HCT116 (cell line): ENCODE measurements around the gene URAD. TPM values are rescaled to one million over a fixed set of nuclear protein-coding genes. Genes with fewer than 3 reads are reported as not detected.
"Not testable (repeated sequence)": the region's sequence is repeated elsewhere in the genome, so short reads cannot be mapped to it uniquely, and the experiment has no call there.

Experiments used
- ATAC-seq: fragments of 200-7000 bp; cut with Tn5 transposase; 2 replicates; pipeline ENCODE4 v1.9.1; 2020; ENCODE audit warnings: mild to moderate bottlenecking, moderate library complexity
- BruUV-seq: library from RNA; stranded (reverse); fragments of 400-500 nt; replicated peaks from 2 replicates; lab custom pipeline; 2021; lab: Mats Ljungman, UMichigan
- CTCF ChIA-PET: fragments of 300-600 bp; sonication (Branson Sonifier 250); formaldehyde crosslinking; loops from one replicate; lab custom pipeline; 2021; ENCODE audit warnings: antibody characterized with exemption; lab: Charles Lee
- POLR2A ChIA-PET: fragments of 300-600, 350-600 bp; sonication (Branson Sonifier 250); formaldehyde crosslinking; loops from one replicate; lab custom pipeline; 2021; ENCODE audit warnings: antibody characterized with exemption; lab: Charles Lee
- RAD21 ChIA-PET, 2 experiments: fragments of 300-600 bp; sonication (Branson Sonifier 250); formaldehyde crosslinking; loops; one replicate each; lab custom pipeline; 2023; ENCODE audit warnings: low total read pairs in 2 of 2; ENCODE audit not compliant: uncharacterized antibody in 2 of 2, unreplicated experiment in 2 of 2, low non-redundant PET in 1 of 2; lab: Charles Lee
- DNase-seq: peaks from one replicate; pipeline ENCODE4 v3.0.0-alpha.2; 2010; ENCODE audit warnings: low read depth, low spot score
- H2AFZ ChIP-seq: fragments of 200-600 bp; shearing (Covaris generic), sonication (generic); 2 replicates; pipeline ENCODE4 v1.6.1; 2017; ENCODE audit warnings: low read depth, mixed run types, mixed read lengths, antibody characterized with exemption, low read length; ENCODE audit not compliant: poor library complexity, severe bottlenecking
- H3K27ac ChIP-seq: 2 replicates; pipeline ENCODE4 v1.5.1; 2012; ENCODE audit warnings: low read depth, low read length
- H3K27me3 ChIP-seq: fragments of 200-600 bp; sonication (generic); 2 replicates; pipeline ENCODE4 v1.6.1; 2016; ENCODE audit warnings: mixed run types, low read length, mixed read lengths; ENCODE audit not compliant: insufficient read depth
- H3K36me3 ChIP-seq, 2 experiments: fragments of 200-500 bp in 1 of 2; fragments of 200-600 bp in 1 of 2; sonication (Bioruptor generic) in 1 of 2; sonication (generic) in 1 of 2; 2 replicates each; pipeline versions ENCODE4 v1.5.1 to v1.6.1; 2014 to 2016; ENCODE audit warnings: low read length in 2 of 2, inconsistent platforms in 1 of 2, mixed read lengths in 1 of 2, mixed run types in 1 of 2; ENCODE audit not compliant: insufficient read depth in 2 of 2, control insufficient read depth in 1 of 2
- H3K4me1 ChIP-seq, 2 experiments: fragments of 200-600 bp in 1 of 2; sonication (generic) in 1 of 2; 2 replicates each; pipeline versions ENCODE4 v1.5.1 to v1.6.1; 2012 to 2017; ENCODE audit warnings: low read length in 2 of 2, inconsistent platforms in 1 of 2, mild to moderate bottlenecking in 1 of 2, mixed read lengths in 1 of 2, mixed run types in 1 of 2, moderate library complexity in 1 of 2; ENCODE audit not compliant: insufficient read depth in 2 of 2, control insufficient read depth in 1 of 2
- H3K4me2 ChIP-seq: fragments of 200-600 bp; sonication (generic); 2 replicates; pipeline ENCODE4 v1.6.1; 2017; ENCODE audit warnings: mixed run types, low read length, mixed read lengths
- H3K4me3 ChIP-seq, 2 experiments: fragments of 200-600 bp in 1 of 2; sonication (generic) in 1 of 2; replicated peaks in 1 of 2; 2 replicates each; pipeline ENCODE4 v1.5.1; 2011 to 2016; ENCODE audit warnings: low read length in 2 of 2, control low read depth in 1 of 2, low read depth in 1 of 2, mild to moderate bottlenecking in 1 of 2, mixed read lengths in 1 of 2, mixed run types in 1 of 2
- H3K79me2 ChIP-seq: fragments of 200-600 bp; sonication (generic); 2 replicates; pipeline ENCODE4 v1.6.1; 2017; ENCODE audit warnings: mild to moderate bottlenecking, mixed run types, low read length, moderate library complexity, mixed read lengths; ENCODE audit not compliant: insufficient read depth
- H3K9ac ChIP-seq: fragments of 200-600 bp; sonication (generic); 2 replicates; pipeline ENCODE4 v1.6.1; 2016; ENCODE audit warnings: low read length, mixed read lengths
- H3K9me2 ChIP-seq: fragments of 200-600 bp; sonication (generic), shearing (Covaris generic); 2 replicates; pipeline ENCODE4 v1.6.1; 2017; ENCODE audit warnings: mixed run types, mild to moderate bottlenecking, moderate library complexity; ENCODE audit not compliant: insufficient read depth
- H3K9me3 ChIP-seq, 2 experiments: fragments of 200-500 bp in 1 of 2; fragments of 200-600 bp in 1 of 2; sonication (Bioruptor generic) in 1 of 2; sonication (generic) in 1 of 2; 2 replicates each; pipeline ENCODE4 v1.6.1; 2014 to 2017; ENCODE audit warnings: low read length in 2 of 2, mixed read lengths in 2 of 2, inconsistent platforms in 1 of 2, low read depth in 1 of 2, mild to moderate bottlenecking in 1 of 2, mixed run types in 1 of 2, moderate library complexity in 1 of 2; ENCODE audit not compliant: control insufficient read depth in 1 of 2, insufficient read depth in 1 of 2
- H4K20me1 ChIP-seq: fragments of 200-600 bp; sonication (generic), shearing (Covaris generic); 2 replicates; pipeline ENCODE4 v1.6.1; 2017; ENCODE audit warnings: mixed run types, mild to moderate bottlenecking, moderate library complexity; ENCODE audit not compliant: insufficient read depth
- CBX3 ChIP-seq: IDR thresholded peaks from 2 replicates; pipeline ENCODE4 v1.6.1; 2012; ENCODE audit warnings: low read depth
- EGR1 ChIP-seq: IDR thresholded peaks from 2 replicates; pipeline ENCODE4 v1.6.1; 2012; ENCODE audit warnings: low read depth
- ELF1 ChIP-seq: IDR thresholded peaks from 2 replicates; pipeline ENCODE4 v1.6.1; 2012; ENCODE audit warnings: low read depth, borderline replicate concordance
- EZH2 ChIP-seq: fragments of 200-600 bp; sonication (generic); IDR thresholded peaks from 2 replicates; pipeline ENCODE4 v1.6.1; 2017; ENCODE audit warnings: antibody characterized with exemption, mixed run types
- FOSL1 ChIP-seq: IDR thresholded peaks from 2 replicates; pipeline ENCODE4 v1.6.1; 2012; ENCODE audit warnings: low read depth
- JUND ChIP-seq: IDR thresholded peaks from 2 replicates; pipeline ENCODE4 v1.6.1; 2012
- POLR2A ChIP-seq: IDR thresholded peaks from 2 replicates; pipeline ENCODE4 v1.7.0; 2011; ENCODE audit warnings: borderline replicate concordance; ENCODE audit not compliant: insufficient read depth, insufficient read length; ENCODE audit errors: extremely low read depth
- POLR2AphosphoS5 ChIP-seq: IDR thresholded peaks from 2 replicates; pipeline ENCODE4 v1.6.1; 2011; ENCODE audit warnings: mild to moderate bottlenecking, low read depth, low read length, moderate library complexity
- RAD21 ChIP-seq: IDR thresholded peaks from 2 replicates; pipeline ENCODE4 v1.6.1; 2012; ENCODE audit warnings: low read depth, mild to moderate bottlenecking
- SIN3A ChIP-seq: IDR thresholded peaks from 2 replicates; pipeline ENCODE4 v1.6.1; 2012; ENCODE audit warnings: low read depth
- SP1 ChIP-seq: IDR thresholded peaks from 2 replicates; pipeline ENCODE4 v1.6.1; 2012; ENCODE audit warnings: low read depth
- TCF7L2 ChIP-seq: IDR thresholded peaks from 2 replicates; pipeline ENCODE4 v1.7.0; 2011; ENCODE audit warnings: borderline replicate concordance, inconsistent platforms; ENCODE audit not compliant: insufficient read depth, insufficient read length; ENCODE audit errors: extremely low read depth
- ZBTB33 ChIP-seq: IDR thresholded peaks from 2 replicates; pipeline ENCODE4 v1.6.1; 2011; ENCODE audit warnings: mild to moderate bottlenecking, low read length, moderate library complexity; ENCODE audit not compliant: insufficient replicate concordance; ENCODE audit errors: extremely low read depth
- ZFX ChIP-seq: fragments of 450-650 bp; IDR thresholded peaks from 2 replicates; pipeline ENCODE4 v1.6.1; 2017
- intact Hi-C: fragments of 100-400 bp; cut with micrococcal nuclease; formaldehyde crosslinking; loops from 2 replicates; pipeline ENCODE4 v1.10.0; 2022
- total RNA-seq: library from RNA; stranded (reverse); gene quantifications from one replicate; pipeline ENCODE4 v1.2.1, GENCODE V29; 2021; ENCODE audit not compliant: unreplicated experiment
- TF ChIP-seq, protein P1 (sequence below): IDR thresholded peaks from 2 replicates; pipeline ENCODE4 v1.6.1; 2012; ENCODE audit warnings: low read depth

The URAD gene
- total RNA-seq, 1 experiment from 2014 or later = not detected

DNA sequence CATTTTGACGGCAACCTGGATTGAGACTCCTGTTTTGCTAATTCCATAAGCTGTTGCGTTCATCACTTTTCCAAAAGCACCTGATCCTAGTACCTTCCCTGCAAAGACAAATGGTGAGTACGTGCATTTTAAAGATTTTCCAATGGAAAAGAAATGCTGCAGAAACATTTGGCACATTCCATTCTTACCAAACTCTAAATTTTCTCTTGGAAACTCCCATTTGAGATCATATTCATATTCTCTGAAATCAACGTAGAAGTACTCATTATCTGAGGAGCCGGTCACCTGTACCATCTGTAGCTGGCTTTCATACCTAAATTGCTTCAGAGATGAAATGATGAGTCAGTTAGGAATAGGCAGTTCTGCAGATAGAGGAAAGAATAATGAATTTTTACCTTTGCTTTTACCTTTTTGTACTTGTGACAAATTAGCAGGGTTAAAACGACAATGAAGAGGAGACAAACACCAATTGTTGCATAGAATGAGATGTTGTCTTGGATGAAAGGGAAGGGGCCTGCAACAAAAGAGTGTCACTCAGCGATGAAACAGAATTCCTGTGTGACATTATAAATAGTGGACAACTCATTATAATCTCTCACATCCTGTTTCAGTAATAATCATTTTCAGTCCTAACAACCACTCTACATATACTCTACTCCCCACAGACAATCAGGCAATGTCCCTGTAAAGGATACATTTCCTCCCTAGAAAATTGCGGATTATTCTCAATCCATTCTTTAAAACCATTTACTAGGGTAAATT lies 45.6 kb upstream of the URAD start:
- no peaks in the 10 kb centered on the region for H3K9me2 ChIP-seq
- H2AFZ ChIP-seq = no peak overlapping the region
- H3K27me3 ChIP-seq = no peaks in the 10 kb centered on the region
- POLR2A ChIA-PET = no interaction called here
- no peaks in the 10 kb centered on the region for H3K9me3 ChIP-seq
- CTCF ChIA-PET = no interaction called here
- H3K79me2 ChIP-seq = no peaks in the 10 kb centered on the region
- intact Hi-C loops = no loop called here
- no peak overlapping the region for H3K27ac ChIP-seq
- no peak overlapping the region for H3K9ac ChIP-seq
- no peaks in the 10 kb centered on the region for H3K36me3 ChIP-seq
- TF ChIP-seq SP1 = no peak
- TF ChIP-seq POLR2A = no peak
- no peak for TF ChIP-seq ZBTB33
- TF ChIP-seq EGR1 = no peak
- TF ChIP-seq SIN3A = no peak
- no peak for TF ChIP-seq EZH2
- no peak for TF ChIP-seq JUND
- no peak for TF ChIP-seq FOSL1
- TF ChIP-seq TCF7L2 = no peak
- TF ChIP-seq POLR2AphosphoS5 = no peak
- no peak for TF ChIP-seq RAD21
- no peak for TF ChIP-seq ZFX
- no peak for TF ChIP-seq ELF1
- TF ChIP-seq CBX3 = no peak
- TF ChIP-seq, protein P1, sequence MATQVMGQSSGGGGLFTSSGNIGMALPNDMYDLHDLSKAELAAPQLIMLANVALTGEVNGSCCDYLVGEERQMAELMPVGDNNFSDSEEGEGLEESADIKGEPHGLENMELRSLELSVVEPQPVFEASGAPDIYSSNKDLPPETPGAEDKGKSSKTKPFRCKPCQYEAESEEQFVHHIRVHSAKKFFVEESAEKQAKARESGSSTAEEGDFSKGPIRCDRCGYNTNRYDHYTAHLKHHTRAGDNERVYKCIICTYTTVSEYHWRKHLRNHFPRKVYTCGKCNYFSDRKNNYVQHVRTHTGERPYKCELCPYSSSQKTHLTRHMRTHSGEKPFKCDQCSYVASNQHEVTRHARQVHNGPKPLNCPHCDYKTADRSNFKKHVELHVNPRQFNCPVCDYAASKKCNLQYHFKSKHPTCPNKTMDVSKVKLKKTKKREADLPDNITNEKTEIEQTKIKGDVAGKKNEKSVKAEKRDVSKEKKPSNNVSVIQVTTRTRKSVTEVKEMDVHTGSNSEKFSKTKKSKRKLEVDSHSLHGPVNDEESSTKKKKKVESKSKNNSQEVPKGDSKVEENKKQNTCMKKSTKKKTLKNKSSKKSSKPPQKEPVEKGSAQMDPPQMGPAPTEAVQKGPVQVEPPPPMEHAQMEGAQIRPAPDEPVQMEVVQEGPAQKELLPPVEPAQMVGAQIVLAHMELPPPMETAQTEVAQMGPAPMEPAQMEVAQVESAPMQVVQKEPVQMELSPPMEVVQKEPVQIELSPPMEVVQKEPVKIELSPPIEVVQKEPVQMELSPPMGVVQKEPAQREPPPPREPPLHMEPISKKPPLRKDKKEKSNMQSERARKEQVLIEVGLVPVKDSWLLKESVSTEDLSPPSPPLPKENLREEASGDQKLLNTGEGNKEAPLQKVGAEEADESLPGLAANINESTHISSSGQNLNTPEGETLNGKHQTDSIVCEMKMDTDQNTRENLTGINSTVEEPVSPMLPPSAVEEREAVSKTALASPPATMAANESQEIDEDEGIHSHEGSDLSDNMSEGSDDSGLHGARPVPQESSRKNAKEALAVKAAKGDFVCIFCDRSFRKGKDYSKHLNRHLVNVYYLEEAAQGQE = no peak
- no peak overlapping the region for H3K4me3 ChIP-seq
- H3K4me1 ChIP-seq = peaks cover 11 to 27% of the 10 kb centered on the region in 2 experiments
- BruUV-seq = no TSS peak
- RAD21 ChIA-PET = no interaction called here
- no peaks in the 10 kb centered on the region for H4K20me1 ChIP-seq
- ATAC-seq (no peak), DNase-seq (no peak)
- no peak overlapping the region for H3K4me2 ChIP-seq

DNA sequence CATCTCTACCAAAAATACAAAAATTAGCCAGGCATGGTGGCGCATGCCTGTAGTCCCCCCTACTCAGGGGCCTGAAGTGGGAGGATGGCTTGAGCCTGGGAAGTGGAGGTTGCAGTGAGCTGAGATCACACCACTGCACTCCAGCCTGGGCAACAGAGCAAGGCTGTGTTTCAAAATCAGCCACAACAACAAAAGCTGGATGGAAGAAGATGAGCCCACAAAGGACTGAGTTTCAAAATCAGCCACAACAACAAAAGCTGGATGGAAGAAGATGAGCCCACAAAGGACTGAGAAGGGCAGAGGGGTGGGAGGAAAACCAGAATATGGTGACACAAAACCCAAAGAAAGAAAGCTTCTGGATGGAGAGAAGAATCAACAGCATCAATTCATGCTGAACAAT lies 43.9 kb upstream of the URAD start:
- H3K36me3 ChIP-seq, H3K9ac ChIP-seq, intact Hi-C loops, H3K4me2 ChIP-seq, H4K20me1 ChIP-seq, POLR2A ChIA-PET, H3K4me3 ChIP-seq, ATAC-seq, H3K27ac ChIP-seq, BruUV-seq, H3K27me3 ChIP-seq, H3K9me2 ChIP-seq, CTCF ChIA-PET, H3K79me2 ChIP-seq, RAD21 ChIA-PET, DNase-seq, H2AFZ ChIP-seq, H3K9me3 ChIP-seq: not testable (repeated sequence)
- H3K4me1 ChIP-seq = peaks cover 8 to 20% of the 10 kb centered on the region in 2 experiments
